Tibial nerve (tissue), 3 donors: ENCODE measurements around the gene PAQR6.

ENCODE experiments used
- POLR2A ChIP-seq, 2 donors: fragments of 450-650 bp; IDR thresholded peaks; one replicate each; pipeline ENCODE4 v1.6.1; 2017; ENCODE audit warnings: antibody characterized with exemption in 2 of 2, mild to moderate bottlenecking in 2 of 2, moderate library complexity in 2 of 2
- TF ChIP-seq, protein P1 (sequence below), 5 experiments: fragments of 200-600 bp in 3 of 5; fragments of 450-650 bp in 2 of 5; sonication (generic) in 3 of 5; IDR thresholded peaks; one replicate each; pipeline ENCODE4 v1.5.1; 2016 to 2019; ENCODE audit warnings: antibody characterized with exemption in 5 of 5, mild to moderate bottlenecking in 3 of 5, moderate library complexity in 2 of 5

GRCh38 chr1:156229809-156230472 is 17.9 kb downstream of the PAQR6 start:
- TF ChIP-seq, protein P1, sequence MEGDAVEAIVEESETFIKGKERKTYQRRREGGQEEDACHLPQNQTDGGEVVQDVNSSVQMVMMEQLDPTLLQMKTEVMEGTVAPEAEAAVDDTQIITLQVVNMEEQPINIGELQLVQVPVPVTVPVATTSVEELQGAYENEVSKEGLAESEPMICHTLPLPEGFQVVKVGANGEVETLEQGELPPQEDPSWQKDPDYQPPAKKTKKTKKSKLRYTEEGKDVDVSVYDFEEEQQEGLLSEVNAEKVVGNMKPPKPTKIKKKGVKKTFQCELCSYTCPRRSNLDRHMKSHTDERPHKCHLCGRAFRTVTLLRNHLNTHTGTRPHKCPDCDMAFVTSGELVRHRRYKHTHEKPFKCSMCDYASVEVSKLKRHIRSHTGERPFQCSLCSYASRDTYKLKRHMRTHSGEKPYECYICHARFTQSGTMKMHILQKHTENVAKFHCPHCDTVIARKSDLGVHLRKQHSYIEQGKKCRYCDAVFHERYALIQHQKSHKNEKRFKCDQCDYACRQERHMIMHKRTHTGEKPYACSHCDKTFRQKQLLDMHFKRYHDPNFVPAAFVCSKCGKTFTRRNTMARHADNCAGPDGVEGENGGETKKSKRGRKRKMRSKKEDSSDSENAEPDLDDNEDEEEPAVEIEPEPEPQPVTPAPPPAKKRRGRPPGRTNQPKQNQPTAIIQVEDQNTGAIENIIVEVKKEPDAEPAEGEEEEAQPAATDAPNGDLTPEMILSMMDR (IDR thresholded peaks at IDR 0.05) = no peak
- no peak for TF ChIP-seq POLR2A (IDR thresholded peaks at IDR 0.05)
